Subcutaneous preadipocyte (primary cell): ENCODE measurements around the gene H2BW2. TPM values are rescaled to one million over a fixed set of nuclear protein-coding genes. Genes with fewer than 3 reads are reported as not detected.

ENCODE experiments used
- total RNA-seq: library from RNA; depleted of rRNA; stranded (reverse); fragments of >200 nt; gene quantifications from 2 replicates; pipeline ENCODE4 v1.2.3, GENCODE V29; 2012

H2BW2 gene
- not detected in 2 replicates for total RNA-seq

DNA sequence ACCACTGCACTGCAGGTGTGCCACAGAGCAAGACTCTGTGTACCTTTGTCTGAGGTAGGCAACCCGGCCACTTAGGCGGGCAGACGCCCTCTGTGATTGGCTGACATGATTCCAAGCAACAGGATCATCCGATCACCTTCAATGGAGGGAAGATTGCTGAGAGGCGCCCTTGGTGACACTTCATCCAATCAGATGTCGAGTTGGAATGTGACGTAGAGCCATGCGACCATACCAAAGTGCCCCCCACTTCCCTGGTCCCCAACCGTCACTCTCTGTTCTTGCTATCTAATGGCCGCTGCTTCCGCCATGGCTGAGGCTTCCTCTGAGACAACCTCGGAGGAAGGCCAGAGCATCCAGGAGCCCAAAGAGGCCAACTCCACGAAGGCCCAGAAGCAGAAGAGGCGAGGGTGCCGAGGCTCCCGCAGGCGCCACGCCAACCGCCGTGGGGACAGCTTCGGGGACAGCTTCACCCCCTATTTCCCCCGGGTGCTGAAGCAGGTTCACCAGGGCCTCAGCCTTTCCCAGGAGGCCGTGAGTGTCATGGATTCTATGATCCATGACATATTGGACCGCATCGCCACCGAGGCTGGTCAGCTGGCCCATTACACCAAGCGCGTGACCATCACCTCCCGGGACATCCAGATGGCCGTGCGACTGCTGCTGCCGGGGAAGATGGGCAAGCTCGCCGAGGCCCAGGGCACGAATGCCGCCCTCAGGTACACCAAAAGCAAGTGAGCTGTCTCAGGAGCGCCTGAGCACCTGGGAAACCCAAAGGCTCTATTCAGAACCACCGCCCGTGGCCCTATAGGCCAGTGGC, at the start of gene H2BW2:
Gene H2BW2 (plus strand): TSS at position 268 of the 817 bp plus-strand sequence. CDS start 39 bp downstream, at position 307.

GRCh38 chrX:104013606-104014005, 26.1 kb upstream of the H2BW2 start, which contains the start of gene H2BW1:
TSS of gene H2BW1 (minus strand) at chrX:104013708. CDS start at chrX:104013576, 132 bp downstream.

GRCh38 chrX:104075778-104076445, 36.2 kb downstream of the H2BW2 start, which contains the start of gene TMSB15C:
TSS of gene TMSB15C (minus strand) at chrX:104076236.

Other genes with a start within 250 kb of the H2BW2 start
- gene RAB9B, start 207.7 kb upstream of the H2BW2 start, total RNA-seq, result 0.20 and 0.37 TPM in 2 replicates
- 1.6 and 3.3 TPM in 2 replicates for gene TMSB15B, start 77.3 kb upstream of the H2BW2 start, total RNA-seq
- not detected in 2 replicates for gene H2BW1, start 26.2 kb upstream of the H2BW2 start, total RNA-seq
- gene TMSB15C, start 36.3 kb downstream of the H2BW2 start, total RNA-seq, result 1.1 and 1.2 TPM in 2 replicates
- 0.37 TPM in 1 of 2 replicates, not detected in the other for gene ZCCHC18, start 72.6 kb downstream of the H2BW2 start, total RNA-seq
- gene SLC25A53, start 117.1 kb downstream of the H2BW2 start, total RNA-seq, result 7.4 and 9.9 TPM in 2 replicates
- gene FAM199X, start 126.5 kb downstream of the H2BW2 start, total RNA-seq, result 10.3 and 15.1 TPM in 2 replicates
- not detected in 2 replicates for gene ESX1, start 215.0 kb downstream of the H2BW2 start, total RNA-seq